Measurements from ENCODE around the gene ST6GALNAC4. TPM values are rescaled to one million over a fixed set of nuclear protein-coding genes. Genes with fewer than 3 reads are reported as not detected.
A peak's percentile ranks its signal among the peaks of the same experiment; 100 is the strongest.

ST6GALNAC4 gene
- 10 to 100 TPM in 3 of 4 donors, 1 to 10 TPM in 1; 9.1 to 34.7 (median 22.5) TPM for polyA plus RNA-seq
- long read RNA-seq, donor 1, partial matches to known transcripts = 0 of 2 reads
- long read RNA-seq, donor 1, other reads (novel, unspliced or antisense) = 0 of 2 reads
- long read RNA-seq, donor 2 = 0 reads
- long read RNA-seq, donor 3, partial matches to known transcripts = 0 of 2 reads
- long read RNA-seq, donor 3, other reads (novel, unspliced or antisense) = 0 of 2 reads
- long read RNA-seq, donor 4, partial matches to known transcripts = 0 of 1 reads
- long read RNA-seq, donor 4, other reads (novel, unspliced or antisense) = 0 of 1 reads
- long read RNA-seq, donor 5, partial matches to known transcripts = 0 of 1 reads
- long read RNA-seq, donor 5, other reads (novel, unspliced or antisense) = 0 of 1 reads
- long read RNA-seq, donor 6, partial matches to known transcripts = 0 of 1 reads
- long read RNA-seq, donor 6, other reads (novel, unspliced or antisense) = 0 of 1 reads
- long read RNA-seq, donor 7 = 0 reads
- long read RNA-seq, donor 8, partial matches to known transcripts = 0 of 1 reads
- long read RNA-seq, donor 8, other reads (novel, unspliced or antisense) = 0 of 1 reads
- long read RNA-seq, donor 9, partial matches to known transcripts = 0 of 2 reads
- long read RNA-seq, donor 9, other reads (novel, unspliced or antisense) = 0 of 2 reads
- long read RNA-seq, donor 10, partial matches to known transcripts = 0 of 2 reads
- long read RNA-seq, donor 10, other reads (novel, unspliced or antisense) = 0 of 2 reads

- no peak for FAIRE-seq
Observed at GRCh38 chr9:127916720-127917581, at the start of gene ST6GALNAC4. Gene ST6GALNAC4 (minus strand): TSS chr9:127917041. CDS start chr9:127916419, 622 bp downstream.

GRCh38 chr9:127965953-127966352 is 49.1 kb upstream of the ST6GALNAC4 start:
- Histone ChIP-seq H3K9me3 (ENCODE audit: control insufficient read depth in 2 of 2, insufficient read depth in 1 of 2, low read depth in 1 of 2, low read length in 1 of 2) (no peaks in the 10 kb centered on the region), H3K27me3 (ENCODE audit: control insufficient read depth in 3 of 3, insufficient read depth in 3 of 3, low read length in 3 of 3) (no peaks in the 10 kb centered on the region), H3K4me1 (ENCODE audit: control insufficient read depth in 3 of 3, insufficient read depth in 2 of 3, low read depth in 1 of 3, low read length in 2 of 3) (peaks cover 30 to 79% (median 48%) of the 10 kb centered on the region in 3 donors), H3K27ac (ENCODE audit: low read depth in 1 of 3, low read length in 2 of 3) (peak overlapping the region; percentile 93 to 98 (median 94)), H3K36me3 (ENCODE audit: control insufficient read depth in 3 of 3, insufficient read depth in 2 of 3, low read depth in 1 of 3, low read length in 3 of 3) (peaks cover 0 to 86% (median 0%) of the 10 kb centered on the region in 3 donors), H3K4me3 (ENCODE audit: low read depth in 1 of 3, low read length in 3 of 3) (no peak overlapping the region)
- DNase-seq = no peak
- FAIRE-seq = no peak
- 27 to 40% (median 39%) methylated on average over 6 of the region's 6 CpGs for WGBS, 3 donors

More at GRCh38 chr9:127916720-127917581, at the start of gene ST6GALNAC4:
- DNase-seq = peak; percentile 89 to 93
- Histone ChIP-seq H3K27ac (ENCODE audit: low read depth in 1 of 3, low read length in 2 of 3) (peak within 1 kb of the TSS; percentile 30 to 73 (median 43)), H3K4me1 (ENCODE audit: control insufficient read depth in 3 of 3, insufficient read depth in 2 of 3, low read depth in 1 of 3, low read length in 2 of 3) (peaks cover 0 to 39% (median 12%) of the 10 kb centered on the region in 3 donors), H3K27me3 (ENCODE audit: control insufficient read depth in 3 of 3, insufficient read depth in 3 of 3, low read length in 3 of 3) (peaks cover 0 to 4% (median 0%) of the 10 kb centered on the region in 3 donors), H3K9me3 (ENCODE audit: control insufficient read depth in 2 of 2, insufficient read depth in 1 of 2, low read depth in 1 of 2, low read length in 1 of 2) (no peaks in the 10 kb centered on the region), H3K36me3 (ENCODE audit: control insufficient read depth in 3 of 3, insufficient read depth in 2 of 3, low read depth in 1 of 3, low read length in 3 of 3) (peaks cover 0 to 12% (median 0%) of the 10 kb centered on the region in 3 donors), H3K4me3 (ENCODE audit: low read depth in 1 of 3, low read length in 3 of 3) (peak within 1 kb of the TSS; percentile 39 to 77 (median 76))
- WGBS, 3 donors = 2% methylated on average over 41 to 71 of the region's 71 CpGs

DNA sequence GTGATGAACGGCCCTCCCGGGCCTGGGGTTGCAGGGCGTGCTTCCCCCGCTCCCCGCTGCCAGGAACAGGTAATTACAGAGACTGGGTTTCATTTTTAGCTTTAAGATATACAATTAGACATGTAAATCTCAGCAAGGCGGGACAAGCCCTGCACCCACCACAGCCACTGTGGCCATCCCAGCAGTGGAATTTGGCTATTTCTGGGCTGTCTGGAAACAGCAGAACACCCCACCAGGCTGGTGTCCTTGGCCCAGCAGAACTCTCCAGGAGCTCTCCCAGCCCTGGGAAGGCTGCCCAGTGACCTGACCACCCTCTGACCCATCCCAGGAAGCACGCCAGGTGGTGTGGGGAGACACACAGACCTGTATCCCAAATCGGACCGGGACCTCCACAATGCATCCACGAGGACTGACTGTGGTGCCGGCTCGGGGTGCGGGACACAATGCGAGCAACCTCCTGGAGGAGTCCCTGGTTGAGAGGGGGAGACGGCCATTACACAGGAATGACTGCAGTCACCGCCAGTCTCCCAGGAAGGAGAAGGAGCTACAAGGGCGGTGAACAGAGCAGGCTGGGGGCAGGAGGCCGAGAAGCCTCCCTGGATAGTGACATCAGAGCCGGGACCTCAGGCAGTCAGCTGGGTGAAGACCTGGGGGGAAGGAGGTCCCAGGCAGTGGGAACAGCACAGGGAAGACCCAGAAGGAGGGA is 46.7 kb upstream of the ST6GALNAC4 start:
- Histone ChIP-seq H3K4me1 (ENCODE audit: control insufficient read depth in 3 of 3, insufficient read depth in 2 of 3, low read depth in 1 of 3, low read length in 2 of 3) (peaks cover 27 to 74% (median 45%) of the 10 kb centered on the region in 3 donors), H3K27me3 (ENCODE audit: control insufficient read depth in 3 of 3, insufficient read depth in 3 of 3, low read length in 3 of 3) (no peaks in the 10 kb centered on the region), H3K9me3 (ENCODE audit: control insufficient read depth in 2 of 2, insufficient read depth in 1 of 2, low read depth in 1 of 2, low read length in 1 of 2) (no peaks in the 10 kb centered on the region), H3K27ac (ENCODE audit: low read depth in 1 of 3, low read length in 2 of 3) (peak overlapping the region; percentile 43 to 98 (median 46)), H3K36me3 (ENCODE audit: control insufficient read depth in 3 of 3, insufficient read depth in 2 of 3, low read depth in 1 of 3, low read length in 3 of 3) (peaks cover 0 to 73% (median 0%) of the 10 kb centered on the region in 3 donors), H3K4me3 (ENCODE audit: low read depth in 1 of 3, low read length in 3 of 3) (no peak overlapping the region)
- no peak for FAIRE-seq
- WGBS, 3 donors = 51 to 68% (median 67%) methylated on average over 19 of the region's 19 CpGs
- no peak for DNase-seq

GRCh38 chr9:127963041-127963358 is 46.2 kb upstream of the ST6GALNAC4 start:
- peak overlapping the region; percentile 25 to 46 (median 43) for H3K27ac ChIP-seq (ENCODE audit: low read depth in 1 of 3, low read length in 2 of 3)
- FAIRE-seq (no peak), DNase-seq (no peak)
- peaks cover 24 to 68% (median 40%) of the 10 kb centered on the region in 3 donors for H3K4me1 ChIP-seq (ENCODE audit: control insufficient read depth in 3 of 3, insufficient read depth in 2 of 3, low read depth in 1 of 3, low read length in 2 of 3)
- peaks cover 0 to 68% (median 0%) of the 10 kb centered on the region in 3 donors for H3K36me3 ChIP-seq (ENCODE audit: control insufficient read depth in 3 of 3, insufficient read depth in 2 of 3, low read depth in 1 of 3, low read length in 3 of 3)
- H3K4me3 ChIP-seq (ENCODE audit: low read depth in 1 of 3, low read length in 3 of 3) = no peak overlapping the region
- H3K27me3 ChIP-seq (ENCODE audit: control insufficient read depth in 3 of 3, insufficient read depth in 3 of 3, low read length in 3 of 3) = no peaks in the 10 kb centered on the region
- 44 to 56% (median 55%) methylated on average over 3 of the region's 3 CpGs for WGBS, 3 donors
- H3K9me3 ChIP-seq (ENCODE audit: control insufficient read depth in 2 of 2, insufficient read depth in 1 of 2, low read depth in 1 of 2, low read length in 1 of 2) = no peaks in the 10 kb centered on the region

GRCh38 chr9:127962278-127962677 is 45.4 kb upstream of the ST6GALNAC4 start:
- Histone ChIP-seq H3K36me3 (ENCODE audit: control insufficient read depth in 3 of 3, insufficient read depth in 2 of 3, low read depth in 1 of 3, low read length in 3 of 3) (peaks cover 0 to 63% (median 0%) of the 10 kb centered on the region in 3 donors), H3K9me3 (ENCODE audit: control insufficient read depth in 2 of 2, insufficient read depth in 1 of 2, low read depth in 1 of 2, low read length in 1 of 2) (no peaks in the 10 kb centered on the region), H3K4me1 (ENCODE audit: control insufficient read depth in 3 of 3, insufficient read depth in 2 of 3, low read depth in 1 of 3, low read length in 2 of 3) (peaks cover 20 to 61% (median 34%) of the 10 kb centered on the region in 3 donors), H3K27ac (ENCODE audit: low read depth in 1 of 3, low read length in 2 of 3) (peak overlapping the region in 2 of 3 donors; percentile 36 to 53), H3K27me3 (ENCODE audit: control insufficient read depth in 3 of 3, insufficient read depth in 3 of 3, low read length in 3 of 3) (no peaks in the 10 kb centered on the region), H3K4me3 (ENCODE audit: low read depth in 1 of 3, low read length in 3 of 3) (no peak overlapping the region)
- WGBS, 3 donors = 50 to 63% (median 54%) methylated on average over 3 of the region's 3 CpGs
- FAIRE-seq (no peak), DNase-seq (no peak)

DNA sequence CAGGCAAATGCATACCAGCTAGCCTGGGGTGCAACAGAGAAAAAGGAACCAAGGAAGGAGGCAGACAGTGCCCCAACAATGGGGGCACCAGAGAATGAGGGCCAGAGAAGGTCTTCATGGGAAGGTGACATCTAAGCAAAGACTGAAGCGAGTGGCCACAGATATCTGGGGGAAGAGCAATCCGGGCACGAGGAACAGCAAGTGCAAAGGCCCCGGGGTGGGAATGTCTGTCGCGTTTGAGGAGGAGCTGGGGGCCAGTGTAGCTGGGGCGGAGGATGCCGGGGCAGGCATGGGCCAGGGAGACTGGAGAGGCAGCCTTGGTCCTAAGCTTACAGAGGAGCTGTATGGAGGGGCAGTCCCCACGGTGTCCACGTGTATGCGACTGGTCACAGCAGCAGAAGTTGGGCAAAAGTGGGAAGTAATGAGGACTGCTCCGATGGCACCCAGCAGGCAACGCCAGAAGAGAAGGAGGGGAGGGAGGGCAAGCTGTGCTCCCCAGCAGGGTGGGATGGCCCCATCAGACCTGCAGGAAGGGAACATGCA is 44.8 kb upstream of the ST6GALNAC4 start:
- peaks cover 0 to 57% (median 0%) of the 10 kb centered on the region in 3 donors for H3K36me3 ChIP-seq (ENCODE audit: control insufficient read depth in 3 of 3, insufficient read depth in 2 of 3, low read depth in 1 of 3, low read length in 3 of 3)
- H3K9me3 ChIP-seq (ENCODE audit: control insufficient read depth in 2 of 2, insufficient read depth in 1 of 2, low read depth in 1 of 2, low read length in 1 of 2) = no peaks in the 10 kb centered on the region
- WGBS, 3 donors = 92 to 94% (median 92%) methylated on average over 13 of the region's 13 CpGs
- H3K4me1 ChIP-seq (ENCODE audit: control insufficient read depth in 3 of 3, insufficient read depth in 2 of 3, low read depth in 1 of 3, low read length in 2 of 3) = peaks cover 15 to 57% (median 28%) of the 10 kb centered on the region in 3 donors
- H3K4me3 ChIP-seq (ENCODE audit: low read depth in 1 of 3, low read length in 3 of 3) = no peak overlapping the region
- no peak overlapping the region for H3K27ac ChIP-seq (ENCODE audit: low read depth in 1 of 3, low read length in 2 of 3)
- H3K27me3 ChIP-seq (ENCODE audit: control insufficient read depth in 3 of 3, insufficient read depth in 3 of 3, low read length in 3 of 3) = no peaks in the 10 kb centered on the region
- no peak for FAIRE-seq
- DNase-seq = no peak

GRCh38 chr9:127961155-127961490 is 44.3 kb upstream of the ST6GALNAC4 start:
- FAIRE-seq = no peak
- Histone ChIP-seq H3K27ac (ENCODE audit: low read depth in 1 of 3, low read length in 2 of 3) (peak overlapping the region; percentile 65 to 85 (median 78)), H3K4me1 (ENCODE audit: control insufficient read depth in 3 of 3, insufficient read depth in 2 of 3, low read depth in 1 of 3, low read length in 2 of 3) (peaks cover 12 to 57% (median 22%) of the 10 kb centered on the region in 3 donors), H3K27me3 (ENCODE audit: control insufficient read depth in 3 of 3, insufficient read depth in 3 of 3, low read length in 3 of 3) (no peaks in the 10 kb centered on the region), H3K9me3 (ENCODE audit: control insufficient read depth in 2 of 2, insufficient read depth in 1 of 2, low read depth in 1 of 2, low read length in 1 of 2) (no peaks in the 10 kb centered on the region), H3K36me3 (ENCODE audit: control insufficient read depth in 3 of 3, insufficient read depth in 2 of 3, low read depth in 1 of 3, low read length in 3 of 3) (peaks cover 0 to 52% (median 0%) of the 10 kb centered on the region in 3 donors), H3K4me3 (ENCODE audit: low read depth in 1 of 3, low read length in 3 of 3) (no peak overlapping the region)
- DNase-seq = no peak
- 69 to 100% (median 85%) methylated on average over 2 of the region's 2 CpGs for WGBS, 3 donors
